Inflammatory macrophage (primary cell): Measurements from ENCODE around the gene FBXL19.
"Not testable (repeated sequence)": the region's sequence is repeated elsewhere in the genome, so short reads cannot be mapped to it uniquely, and the experiment has no call there.

Experiments
- DNase-seq, 2 donors: peaks; one replicate each; pipeline ENCODE4 v3.0.0-alpha.2; 2020 to 2022
- total RNA-seq, 18 experiments: gene quantifications; one replicate each; lab custom pipeline; 2026; ENCODE audit warnings: mixed read lengths in 6 of 18, inconsistent platforms in 2 of 18; lab: John Stamatoyannopoulos, UW

FBXL19 gene, protein sequence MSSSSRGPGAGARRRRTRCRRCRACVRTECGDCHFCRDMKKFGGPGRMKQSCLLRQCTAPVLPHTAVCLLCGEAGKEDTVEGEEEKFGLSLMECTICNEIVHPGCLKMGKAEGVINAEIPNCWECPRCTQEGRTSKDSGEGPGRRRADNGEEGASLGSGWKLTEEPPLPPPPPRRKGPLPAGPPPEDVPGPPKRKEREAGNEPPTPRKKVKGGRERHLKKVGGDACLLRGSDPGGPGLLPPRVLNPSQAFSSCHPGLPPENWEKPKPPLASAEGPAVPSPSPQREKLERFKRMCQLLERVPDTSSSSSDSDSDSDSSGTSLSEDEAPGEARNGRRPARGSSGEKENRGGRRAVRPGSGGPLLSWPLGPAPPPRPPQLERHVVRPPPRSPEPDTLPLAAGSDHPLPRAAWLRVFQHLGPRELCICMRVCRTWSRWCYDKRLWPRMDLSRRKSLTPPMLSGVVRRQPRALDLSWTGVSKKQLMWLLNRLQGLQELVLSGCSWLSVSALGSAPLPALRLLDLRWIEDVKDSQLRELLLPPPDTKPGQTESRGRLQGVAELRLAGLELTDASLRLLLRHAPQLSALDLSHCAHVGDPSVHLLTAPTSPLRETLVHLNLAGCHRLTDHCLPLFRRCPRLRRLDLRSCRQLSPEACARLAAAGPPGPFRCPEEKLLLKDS
- total RNA-seq = 11.8 to 61.2 (median 20.7) reads per million in 18 experiments

DNA sequence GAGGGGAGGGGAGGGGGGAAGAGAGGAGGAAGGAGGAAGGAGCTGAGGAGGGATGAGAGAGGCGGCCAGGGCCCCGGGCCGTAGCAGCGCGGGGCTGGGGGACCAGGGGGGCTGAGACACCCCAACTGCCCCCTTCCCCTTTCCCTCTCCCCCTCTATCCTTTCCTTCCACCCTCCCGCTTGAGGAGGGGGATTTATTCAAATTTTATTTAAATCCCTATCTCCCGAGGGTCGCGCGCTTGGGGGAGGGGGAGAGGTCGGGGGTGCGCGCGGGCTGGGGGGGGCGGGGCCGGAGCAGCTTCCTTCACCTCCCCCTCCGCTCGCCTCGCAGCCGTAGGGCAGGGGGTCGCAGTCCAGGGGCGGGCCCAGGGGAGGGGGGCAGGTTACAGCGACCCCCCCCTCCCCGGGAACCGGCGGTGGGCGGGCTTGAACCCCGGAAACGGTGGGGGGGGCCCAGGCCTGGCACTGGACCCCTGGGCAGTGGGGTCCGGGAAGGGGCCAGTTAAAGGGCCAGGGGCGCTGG is at the start of gene FBXL19:
Gene FBXL19, plus strand, starts transcription at position 19 of the 522 bp plus-strand sequence. CDS start 2,183 bp downstream, outside the sequence.
- no peak for DNase-seq

GRCh38 chr16:30874244-30874820 is 49.0 kb upstream of the FBXL19 start:
- no peak for DNase-seq

DNA sequence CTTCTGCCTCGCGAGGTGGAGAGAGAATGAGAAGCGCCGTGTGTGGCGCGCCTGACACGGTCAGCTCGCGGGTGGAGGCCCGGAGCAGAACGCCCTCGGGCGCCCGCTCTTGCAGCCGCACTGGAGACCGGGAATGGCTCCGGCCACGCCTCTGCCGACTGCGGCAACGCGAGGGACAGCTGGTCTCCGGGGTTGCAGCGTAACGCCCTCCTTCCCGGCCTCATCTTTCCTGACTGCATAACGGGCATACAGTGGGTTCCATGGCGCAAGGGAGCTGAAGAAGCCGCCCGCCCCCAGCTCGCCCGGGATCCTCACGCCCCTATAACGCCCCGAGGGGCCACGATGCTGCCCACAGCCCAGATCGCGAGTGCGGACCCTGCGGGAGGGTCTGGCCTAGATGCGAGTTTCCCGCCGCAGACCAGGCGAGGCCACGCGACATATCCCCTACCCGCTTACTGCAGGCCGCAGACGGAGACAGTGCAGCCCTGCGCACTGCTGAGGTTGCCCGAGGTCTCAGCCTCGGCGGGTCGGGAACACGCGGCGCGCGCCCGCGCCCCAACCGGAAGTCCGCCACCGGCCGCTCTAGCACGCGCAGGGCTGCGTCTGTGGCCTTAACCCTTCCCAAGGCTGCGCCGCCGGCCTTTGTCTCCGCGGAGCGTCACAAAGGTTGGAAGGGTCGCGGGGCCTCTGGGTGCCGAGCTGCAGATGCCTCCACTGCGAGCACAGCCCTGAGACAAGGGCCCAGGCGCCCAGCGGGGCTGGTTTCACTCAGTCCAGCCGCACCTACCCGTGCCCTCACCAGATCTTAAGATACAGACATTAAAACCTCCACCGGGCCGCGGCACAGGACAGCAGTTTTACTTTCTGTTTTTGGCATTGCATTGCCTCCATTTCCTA is 48.3 kb upstream of the FBXL19 start:
- peak; percentile 90 to 94 for DNase-seq

- peak; percentile 54 to 63 for DNase-seq
Observed at GRCh38 chr16:30875871-30876801, 47.2 kb upstream of the FBXL19 start.

DNA sequence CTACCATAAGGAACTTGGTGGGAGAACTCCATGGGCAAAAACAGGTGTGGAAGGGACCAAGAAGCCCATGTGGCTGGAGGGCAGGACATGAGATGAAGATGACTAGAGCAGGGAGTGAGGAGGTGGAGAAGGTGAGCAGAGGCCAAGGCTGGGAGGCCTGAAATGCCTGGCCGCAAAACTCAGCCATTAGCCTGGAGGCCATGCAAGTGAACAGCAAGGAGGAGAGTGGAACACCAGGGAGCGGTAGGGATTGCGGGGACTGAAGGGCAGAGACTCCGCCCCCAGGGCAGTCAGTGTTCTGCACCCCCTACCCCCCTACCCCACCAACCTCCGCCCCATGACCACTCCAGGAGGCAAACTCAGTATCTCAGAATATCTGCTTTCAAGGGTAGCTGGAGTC is 46.5 kb upstream of the FBXL19 start:
- no peak for DNase-seq

GRCh38 chr16:30882429-30883310 is 40.7 kb upstream of the FBXL19 start:
- DNase-seq = no peak

- no peak for DNase-seq
Observed at GRCh38 chr16:30884760-30885159, 38.6 kb upstream of the FBXL19 start.

GRCh38 chr16:30885196-30885595 is 38.2 kb upstream of the FBXL19 start:
- no peak for DNase-seq

DNA sequence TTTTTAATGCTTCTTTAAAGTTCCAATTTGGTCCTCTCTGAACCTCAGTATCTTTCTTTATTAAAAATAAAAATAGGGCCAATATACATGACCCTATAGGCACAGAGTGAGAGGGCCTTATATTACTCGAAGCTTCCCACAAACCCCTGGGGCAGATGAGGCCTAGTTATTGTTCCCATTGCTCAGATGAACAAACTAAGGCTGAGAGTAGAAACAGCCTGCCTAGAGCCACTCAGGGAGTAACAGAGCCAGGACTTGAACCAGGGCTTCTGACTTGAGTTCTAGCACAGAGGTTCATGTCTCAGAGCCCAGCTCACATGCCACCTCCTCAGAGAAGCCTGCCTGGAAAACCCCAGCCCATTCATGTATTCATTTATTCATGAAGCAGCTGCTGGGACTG is 37.2 kb upstream of the FBXL19 start:
- DNase-seq = no peak

GRCh38 chr16:30887927-30888326 is 35.4 kb upstream of the FBXL19 start:
- no peak for DNase-seq

DNA sequence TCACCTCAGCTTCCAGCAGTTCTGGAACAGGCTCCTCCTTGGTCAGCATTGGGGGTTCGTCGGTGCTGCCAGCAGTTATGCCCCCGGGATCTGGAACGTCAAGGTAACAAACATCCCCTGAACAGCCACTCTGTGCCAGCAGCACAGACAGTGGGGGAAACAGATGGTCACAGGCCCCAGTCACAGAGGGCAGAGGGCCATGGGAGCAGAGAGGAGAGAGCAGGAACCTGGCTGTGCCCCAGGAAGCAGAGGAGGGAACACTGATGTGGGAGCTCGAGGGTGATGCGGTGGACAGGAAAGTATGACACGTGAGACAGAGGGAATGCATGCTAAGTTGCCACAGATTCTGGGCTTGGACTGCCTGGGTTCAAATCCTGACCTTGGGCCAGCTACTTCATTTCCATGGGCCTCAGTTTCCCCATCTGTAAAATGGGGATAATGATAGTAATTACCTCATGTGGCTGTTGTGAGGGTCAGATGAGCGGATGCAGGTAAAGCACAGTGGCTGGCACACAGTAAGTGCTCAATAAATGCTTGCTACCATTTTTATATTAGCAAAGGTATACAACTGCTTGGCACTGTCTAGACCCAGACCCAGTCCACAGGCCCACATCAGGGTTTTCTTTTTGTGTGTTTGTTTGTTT is 34.4 kb upstream of the FBXL19 start:
- DNase-seq = no peak

DNA sequence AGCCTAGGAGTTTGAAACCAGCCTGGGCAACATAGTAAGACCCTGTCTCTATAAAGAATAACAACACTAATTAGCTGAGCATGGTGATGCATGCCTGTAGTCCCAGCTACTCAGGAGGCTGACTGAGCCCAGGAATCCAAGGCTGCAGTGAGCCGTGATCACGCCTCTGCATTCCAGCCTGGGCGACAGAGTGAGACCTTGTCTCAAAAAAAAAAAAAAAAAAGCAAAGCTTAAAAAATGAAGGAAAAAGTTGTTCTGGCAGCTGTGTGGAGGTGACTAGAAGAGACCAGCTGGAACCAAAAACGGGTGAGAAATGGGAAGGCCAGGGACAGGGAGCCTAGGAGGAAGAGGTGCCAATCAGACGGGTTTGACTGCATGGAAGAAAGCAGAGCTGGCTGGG is 33.7 kb upstream of the FBXL19 start:
- DNase-seq = no peak

DNA sequence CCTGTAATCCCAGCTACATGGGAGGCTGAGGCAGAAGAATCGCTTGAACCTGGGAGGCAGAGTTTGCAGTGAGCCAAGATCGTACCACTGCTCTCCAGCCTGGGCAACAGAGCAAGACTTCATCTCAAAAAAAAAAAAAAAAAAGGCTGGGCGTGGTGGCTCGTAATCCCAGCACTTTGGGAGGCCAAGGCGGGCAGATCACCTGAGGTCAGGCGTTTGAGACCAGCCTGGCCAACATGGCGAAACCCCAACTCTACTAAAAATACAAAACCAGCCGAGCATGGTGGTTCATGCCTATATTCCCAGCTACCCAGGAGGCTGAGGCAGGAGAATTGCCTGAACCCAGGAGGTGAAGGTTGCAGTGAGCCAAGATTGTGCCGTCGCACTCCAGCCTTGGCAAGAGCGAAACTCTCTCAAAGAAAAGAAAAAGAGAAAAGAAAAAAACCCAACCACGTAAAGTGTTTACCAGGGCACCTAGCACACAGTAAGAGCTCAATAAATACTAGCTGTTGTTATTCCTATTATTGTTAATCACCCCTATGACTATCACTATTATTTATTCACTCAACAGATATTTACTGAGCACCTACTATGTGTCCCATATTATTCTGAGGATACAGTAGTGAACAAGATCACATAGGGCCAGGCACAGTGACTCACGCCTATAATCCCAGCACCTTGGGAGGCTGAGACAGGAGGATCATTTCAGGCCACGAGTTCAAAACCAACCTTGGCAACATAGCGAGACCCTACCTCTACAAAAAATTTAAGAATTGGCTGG is 32.1 kb upstream of the FBXL19 start:
- not testable (repeated sequence) for DNase-seq

DNA sequence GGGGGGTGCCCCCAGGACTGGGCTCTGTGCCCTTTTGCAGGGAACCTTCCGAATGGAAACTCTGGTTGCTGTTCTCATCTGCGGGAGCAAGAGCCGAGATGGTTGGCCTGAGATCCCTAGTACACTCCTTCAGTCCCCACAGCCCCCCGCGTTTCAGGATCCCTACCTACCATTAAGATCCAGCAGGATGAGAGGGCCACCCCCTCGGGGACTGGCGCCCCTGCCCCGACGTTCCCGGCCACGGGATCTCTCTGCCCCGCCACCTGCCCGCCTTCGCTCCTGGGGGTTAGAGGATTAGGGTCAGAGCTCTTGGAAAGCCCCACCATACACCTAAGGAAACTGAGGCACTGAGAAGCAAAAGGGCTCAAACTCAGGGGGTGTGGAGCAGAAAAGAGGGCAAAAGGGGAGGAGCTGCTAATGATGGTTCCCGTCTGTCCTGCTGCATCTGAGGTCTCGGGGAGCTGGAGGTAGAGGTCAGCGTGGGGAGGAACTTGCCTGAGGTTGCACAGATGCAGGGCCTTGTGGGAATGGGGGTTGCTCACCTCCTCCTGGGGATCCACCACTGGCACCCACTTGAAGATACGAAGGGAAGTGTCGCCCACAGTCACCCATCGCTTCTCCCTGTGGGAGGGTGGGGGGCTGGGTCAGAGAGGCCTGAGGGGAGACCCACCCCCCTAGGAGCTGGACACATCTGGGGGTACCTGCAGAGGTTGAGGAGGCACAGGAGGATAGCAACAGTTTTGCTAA is 30.5 kb upstream of the FBXL19 start:
- DNase-seq = peak; percentile 17 to 53

GRCh38 chr16:30893417-30893743 is 30.0 kb upstream of the FBXL19 start:
- no peak for DNase-seq

GRCh38 chr16:30893744-30894539 is 29.4 kb upstream of the FBXL19 start, which contains the start of gene BCL7C:
BCL7C (minus strand) TSS chr16:30894077; CDS start chr16:30893944, 133 bp downstream.
- peak; percentile 90 to 91 for DNase-seq
